H1 (cell line): Measurements from ENCODE around the gene VPS35L. TPM values are rescaled to one million over a fixed set of nuclear protein-coding genes. Genes with fewer than 3 reads are reported as not detected.

Experiments
- CBX8 ChIP-seq: fragments of 300-800, 300-1000 bp; sonication (generic); IDR thresholded peaks from 2 replicates; pipeline ENCODE4 v1.7.1; 2016; ENCODE audit warnings: low read depth, low read length, borderline replicate concordance
- EGR1 ChIP-seq: IDR thresholded peaks from 2 replicates; pipeline ENCODE4 v1.6.1; 2011; ENCODE audit warnings: low read depth, low read length, borderline replicate concordance
- NANOG ChIP-seq: IDR thresholded peaks from 2 replicates; pipeline ENCODE4 v1.6.1; 2011; ENCODE audit warnings: low read length, low read depth, mild to moderate bottlenecking, inconsistent platforms; ENCODE audit not compliant: insufficient read depth, poor library complexity, severe bottlenecking
- RBBP5 ChIP-seq: IDR thresholded peaks from 2 replicates; pipeline ENCODE4 v1.7.1; 2012; ENCODE audit warnings: low read depth, mild to moderate bottlenecking, inconsistent platforms, low read length, moderate library complexity, borderline replicate concordance
- polyA plus RNA-seq, 7 experiments: library from polyadenylated mRNA; depleted of rRNA in 3 of 7; stranded (reverse) in 5 of 7; unstranded in 2 of 7; fragments of >200 nt in 5 of 7; fragments of 200-250 nt in 2 of 7; gene quantifications; 1 replicate in 5 of 7; 2 replicates in 1 of 7; 4 replicates in 1 of 7; pipeline versions ENCODE4 v1.2.1 to v1.2.3, GENCODE V29; 2011 to 2013; ENCODE audit warnings: missing spikeins in 2 of 7, mixed read lengths in 2 of 7
- total RNA-seq: library from RNA; stranded (reverse); fragmentation: NEBNext Ultra II Directional; extraction: Animal tissue kit (Norgen Biotek cat#: 25700); gene quantifications from 2 replicates; pipeline ENCODE4 v1.2.1, GENCODE V29; 2021
- TF ChIP-seq, protein P1 (sequence below): fragments of 300-600 bp; sonication (generic); IDR thresholded peaks from 2 replicates; pipeline ENCODE4 v1.7.1; 2012; ENCODE audit warnings: low read length, moderate library complexity, mild to moderate bottlenecking, inconsistent platforms; ENCODE audit not compliant: insufficient replicate concordance

VPS35L gene
- total and polyA plus RNA-seq, 2 of the 8 experiments (the other 6 are each of a cell fraction or from before 2014, with no cell fraction given): 31.5 to 57.1 TPM

DNA sequence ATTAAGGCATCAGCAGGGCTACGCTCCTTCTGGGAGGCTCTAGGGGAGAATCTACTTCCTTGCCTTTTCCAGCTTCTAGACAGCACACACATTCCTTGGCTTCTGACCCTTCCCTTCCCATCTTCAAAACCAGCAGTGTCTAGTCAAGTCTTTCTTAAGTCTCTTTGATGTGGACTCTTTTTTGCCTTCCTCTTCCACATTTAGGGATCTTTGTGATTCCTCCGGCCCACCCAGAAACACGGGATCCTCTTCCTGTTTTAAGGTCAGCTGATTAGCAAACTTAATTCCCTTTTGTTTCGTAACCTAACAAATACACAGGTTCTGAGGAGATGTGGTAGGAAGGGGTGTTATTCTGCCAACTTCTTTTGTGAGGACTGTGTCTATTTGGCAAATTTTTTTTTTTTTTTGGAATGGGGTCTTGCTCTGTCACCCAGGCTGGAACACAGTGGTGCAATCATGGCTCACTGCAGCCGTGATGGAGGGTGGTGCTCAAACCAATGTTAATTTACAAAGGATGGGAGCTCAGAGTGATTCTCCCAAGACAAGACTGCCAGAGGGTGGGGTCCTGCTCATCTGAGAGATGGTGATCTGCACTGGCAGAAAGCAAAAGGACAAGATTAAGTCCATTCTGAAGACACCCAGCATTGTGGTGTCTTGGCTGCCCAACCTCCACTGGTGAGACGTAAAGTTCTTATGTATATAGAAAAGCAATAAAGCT, 147.8 kb downstream of the VPS35L start (continued):
- TF ChIP-seq, protein P1, sequence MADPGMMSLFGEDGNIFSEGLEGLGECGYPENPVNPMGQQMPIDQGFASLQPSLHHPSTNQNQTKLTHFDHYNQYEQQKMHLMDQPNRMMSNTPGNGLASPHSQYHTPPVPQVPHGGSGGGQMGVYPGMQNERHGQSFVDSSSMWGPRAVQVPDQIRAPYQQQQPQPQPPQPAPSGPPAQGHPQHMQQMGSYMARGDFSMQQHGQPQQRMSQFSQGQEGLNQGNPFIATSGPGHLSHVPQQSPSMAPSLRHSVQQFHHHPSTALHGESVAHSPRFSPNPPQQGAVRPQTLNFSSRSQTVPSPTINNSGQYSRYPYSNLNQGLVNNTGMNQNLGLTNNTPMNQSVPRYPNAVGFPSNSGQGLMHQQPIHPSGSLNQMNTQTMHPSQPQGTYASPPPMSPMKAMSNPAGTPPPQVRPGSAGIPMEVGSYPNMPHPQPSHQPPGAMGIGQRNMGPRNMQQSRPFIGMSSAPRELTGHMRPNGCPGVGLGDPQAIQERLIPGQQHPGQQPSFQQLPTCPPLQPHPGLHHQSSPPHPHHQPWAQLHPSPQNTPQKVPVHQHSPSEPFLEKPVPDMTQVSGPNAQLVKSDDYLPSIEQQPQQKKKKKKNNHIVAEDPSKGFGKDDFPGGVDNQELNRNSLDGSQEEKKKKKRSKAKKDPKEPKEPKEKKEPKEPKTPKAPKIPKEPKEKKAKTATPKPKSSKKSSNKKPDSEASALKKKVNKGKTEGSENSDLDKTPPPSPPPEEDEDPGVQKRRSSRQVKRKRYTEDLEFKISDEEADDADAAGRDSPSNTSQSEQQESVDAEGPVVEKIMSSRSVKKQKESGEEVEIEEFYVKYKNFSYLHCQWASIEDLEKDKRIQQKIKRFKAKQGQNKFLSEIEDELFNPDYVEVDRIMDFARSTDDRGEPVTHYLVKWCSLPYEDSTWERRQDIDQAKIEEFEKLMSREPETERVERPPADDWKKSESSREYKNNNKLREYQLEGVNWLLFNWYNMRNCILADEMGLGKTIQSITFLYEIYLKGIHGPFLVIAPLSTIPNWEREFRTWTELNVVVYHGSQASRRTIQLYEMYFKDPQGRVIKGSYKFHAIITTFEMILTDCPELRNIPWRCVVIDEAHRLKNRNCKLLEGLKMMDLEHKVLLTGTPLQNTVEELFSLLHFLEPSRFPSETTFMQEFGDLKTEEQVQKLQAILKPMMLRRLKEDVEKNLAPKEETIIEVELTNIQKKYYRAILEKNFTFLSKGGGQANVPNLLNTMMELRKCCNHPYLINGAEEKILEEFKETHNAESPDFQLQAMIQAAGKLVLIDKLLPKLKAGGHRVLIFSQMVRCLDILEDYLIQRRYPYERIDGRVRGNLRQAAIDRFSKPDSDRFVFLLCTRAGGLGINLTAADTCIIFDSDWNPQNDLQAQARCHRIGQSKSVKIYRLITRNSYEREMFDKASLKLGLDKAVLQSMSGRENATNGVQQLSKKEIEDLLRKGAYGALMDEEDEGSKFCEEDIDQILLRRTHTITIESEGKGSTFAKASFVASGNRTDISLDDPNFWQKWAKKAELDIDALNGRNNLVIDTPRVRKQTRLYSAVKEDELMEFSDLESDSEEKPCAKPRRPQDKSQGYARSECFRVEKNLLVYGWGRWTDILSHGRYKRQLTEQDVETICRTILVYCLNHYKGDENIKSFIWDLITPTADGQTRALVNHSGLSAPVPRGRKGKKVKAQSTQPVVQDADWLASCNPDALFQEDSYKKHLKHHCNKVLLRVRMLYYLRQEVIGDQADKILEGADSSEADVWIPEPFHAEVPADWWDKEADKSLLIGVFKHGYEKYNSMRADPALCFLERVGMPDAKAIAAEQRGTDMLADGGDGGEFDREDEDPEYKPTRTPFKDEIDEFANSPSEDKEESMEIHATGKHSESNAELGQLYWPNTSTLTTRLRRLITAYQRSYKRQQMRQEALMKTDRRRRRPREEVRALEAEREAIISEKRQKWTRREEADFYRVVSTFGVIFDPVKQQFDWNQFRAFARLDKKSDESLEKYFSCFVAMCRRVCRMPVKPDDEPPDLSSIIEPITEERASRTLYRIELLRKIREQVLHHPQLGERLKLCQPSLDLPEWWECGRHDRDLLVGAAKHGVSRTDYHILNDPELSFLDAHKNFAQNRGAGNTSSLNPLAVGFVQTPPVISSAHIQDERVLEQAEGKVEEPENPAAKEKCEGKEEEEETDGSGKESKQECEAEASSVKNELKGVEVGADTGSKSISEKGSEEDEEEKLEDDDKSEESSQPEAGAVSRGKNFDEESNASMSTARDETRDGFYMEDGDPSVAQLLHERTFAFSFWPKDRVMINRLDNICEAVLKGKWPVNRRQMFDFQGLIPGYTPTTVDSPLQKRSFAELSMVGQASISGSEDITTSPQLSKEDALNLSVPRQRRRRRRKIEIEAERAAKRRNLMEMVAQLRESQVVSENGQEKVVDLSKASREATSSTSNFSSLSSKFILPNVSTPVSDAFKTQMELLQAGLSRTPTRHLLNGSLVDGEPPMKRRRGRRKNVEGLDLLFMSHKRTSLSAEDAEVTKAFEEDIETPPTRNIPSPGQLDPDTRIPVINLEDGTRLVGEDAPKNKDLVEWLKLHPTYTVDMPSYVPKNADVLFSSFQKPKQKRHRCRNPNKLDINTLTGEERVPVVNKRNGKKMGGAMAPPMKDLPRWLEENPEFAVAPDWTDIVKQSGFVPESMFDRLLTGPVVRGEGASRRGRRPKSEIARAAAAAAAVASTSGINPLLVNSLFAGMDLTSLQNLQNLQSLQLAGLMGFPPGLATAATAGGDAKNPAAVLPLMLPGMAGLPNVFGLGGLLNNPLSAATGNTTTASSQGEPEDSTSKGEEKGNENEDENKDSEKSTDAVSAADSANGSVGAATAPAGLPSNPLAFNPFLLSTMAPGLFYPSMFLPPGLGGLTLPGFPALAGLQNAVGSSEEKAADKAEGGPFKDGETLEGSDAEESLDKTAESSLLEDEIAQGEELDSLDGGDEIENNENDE: no peak
- no peak for TF ChIP-seq RBBP5
- no peak for TF ChIP-seq CBX8
- TF ChIP-seq EGR1: no peak
- TF ChIP-seq NANOG: no peak
